Activated CD4-positive, alpha-beta T cell treated with anti-CD3 and anti-CD28 coated beads, Interleukin-2, amount 50 U/mL, for 4 hours (primary cell): ENCODE data around the gene MAP3K12.
"Not testable (repeated sequence)": the region's sequence is repeated elsewhere in the genome, so short reads cannot be mapped to it uniquely, and the experiment has no call there.

Experiments
- DNase-seq, 2 experiments: peaks; one replicate each; pipeline ENCODE4 v3.0.0-alpha.2; 2020

MAP3K12 gene

DNA sequence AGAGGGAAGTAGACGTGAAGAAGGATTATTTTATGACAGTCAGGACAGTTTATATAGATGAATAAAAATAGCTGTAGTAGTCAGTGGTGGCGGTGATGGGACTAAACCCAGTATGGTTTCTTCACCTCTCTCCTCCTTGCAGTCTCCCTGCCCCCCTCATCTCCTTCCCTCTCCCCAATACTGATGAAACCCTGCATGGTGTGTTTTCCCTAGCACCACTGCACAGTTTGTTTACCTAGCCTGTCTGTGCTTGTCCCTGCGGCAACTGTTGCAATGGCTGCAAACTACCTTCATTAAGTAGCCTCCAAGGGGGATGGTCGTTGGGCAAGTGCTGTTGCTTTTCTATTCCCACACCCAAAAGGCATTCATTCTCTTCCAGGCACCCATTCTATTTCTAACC, 32.6 kb downstream of the MAP3K12 start:
- no peak for DNase-seq

GRCh38 chr12:53465679-53466078, 33.6 kb downstream of the MAP3K12 start:
- DNase-seq, result no peak

DNA sequence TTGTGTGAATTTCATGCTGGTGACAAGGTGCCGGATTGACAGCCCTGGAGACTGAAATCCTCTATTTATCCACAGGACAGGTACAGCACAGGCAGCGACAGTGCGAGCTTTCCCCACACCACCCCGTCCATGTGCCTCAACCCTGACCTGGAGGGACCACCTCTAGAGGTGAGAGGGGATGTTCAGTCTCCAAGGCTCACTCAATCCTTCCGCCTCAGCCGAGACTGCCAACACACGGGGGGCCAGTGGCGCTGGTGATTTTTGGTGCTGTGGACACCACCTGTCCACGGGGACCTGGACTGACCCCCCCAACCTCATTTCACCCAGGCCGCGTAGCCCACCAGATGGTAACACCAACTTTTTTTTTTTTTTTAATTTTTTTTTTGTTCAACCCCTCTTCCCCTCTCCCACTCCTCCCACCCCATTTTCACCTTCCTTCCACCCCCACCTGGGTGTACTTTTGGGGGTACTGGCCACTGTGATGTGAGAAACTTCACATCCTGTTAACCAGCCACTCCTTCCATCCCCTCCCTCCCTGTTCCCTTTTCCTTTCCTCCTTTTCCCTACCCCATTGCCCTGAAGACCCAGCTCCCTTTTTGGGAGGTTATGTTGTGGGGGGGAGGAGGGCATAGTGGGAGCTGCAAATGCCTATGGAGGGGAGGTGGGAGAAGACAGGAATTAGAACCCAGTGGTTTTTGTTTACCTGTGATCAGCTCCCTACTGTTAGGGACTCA, 34.4 kb downstream of the MAP3K12 start:
- no peak for DNase-seq

DNA sequence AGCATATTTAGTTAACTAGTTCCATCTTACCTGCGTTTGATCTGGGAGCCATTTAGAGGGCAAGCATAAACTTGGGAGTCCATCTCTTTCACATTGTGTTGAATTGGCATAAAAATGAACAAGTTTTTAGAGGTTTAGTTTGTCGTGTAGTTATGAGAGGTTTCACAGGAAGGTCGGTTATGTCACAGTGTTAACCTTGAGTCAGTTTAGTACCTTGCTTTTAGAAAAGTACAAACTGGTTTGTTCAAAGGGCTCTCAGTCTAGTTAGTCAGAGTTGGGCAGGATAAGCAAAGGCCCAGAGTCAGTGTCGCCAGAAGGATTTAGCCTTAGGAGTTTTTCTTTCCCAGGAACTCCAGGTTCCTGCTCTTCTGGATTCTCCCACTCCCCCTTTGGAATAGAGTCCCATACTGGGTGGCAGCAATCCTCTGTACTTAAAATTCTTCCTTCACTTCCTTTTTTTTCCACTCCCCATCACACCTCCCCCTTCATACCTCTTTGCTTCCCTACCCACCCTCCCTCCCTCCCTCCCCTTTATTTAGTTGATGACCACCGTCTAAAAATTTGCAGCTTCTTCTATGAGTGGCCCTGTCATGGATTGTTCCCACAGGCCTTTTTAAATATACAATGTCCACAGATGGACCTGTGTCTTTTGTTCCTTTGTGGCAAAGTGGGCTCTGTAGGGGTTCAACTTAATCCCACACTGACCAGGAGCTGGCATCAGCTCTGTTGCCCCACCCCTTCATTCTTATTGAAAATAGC, 35.3 kb downstream of the MAP3K12 start:
- no peak for DNase-seq

DNA sequence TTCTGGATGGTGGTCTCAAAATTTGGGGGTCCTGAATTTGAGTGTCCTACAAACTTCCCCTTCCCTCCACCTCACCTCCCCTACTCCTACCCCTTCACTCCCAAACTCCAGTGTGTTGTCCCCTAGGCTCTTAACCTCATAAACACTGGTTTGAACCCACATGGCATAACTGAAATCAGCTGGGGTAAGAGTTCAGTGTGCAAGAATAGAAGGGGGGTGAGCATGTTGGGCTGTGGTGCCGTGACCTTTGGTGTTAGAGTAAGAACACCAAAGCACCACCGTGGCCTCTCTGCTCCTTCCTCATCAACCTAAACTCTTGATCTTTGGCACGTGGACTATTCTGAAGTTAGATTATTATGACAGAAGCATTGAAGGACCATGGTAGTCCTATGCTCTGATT, 36.3 kb downstream of the MAP3K12 start:
- no peak for DNase-seq

- no peak for DNase-seq
Observed at GRCh38 chr12:53461591-53461990, 37.7 kb downstream of the MAP3K12 start.

GRCh38 chr12:53461059-53461458, 38.2 kb downstream of the MAP3K12 start:
- DNase-seq, result no peak

DNA sequence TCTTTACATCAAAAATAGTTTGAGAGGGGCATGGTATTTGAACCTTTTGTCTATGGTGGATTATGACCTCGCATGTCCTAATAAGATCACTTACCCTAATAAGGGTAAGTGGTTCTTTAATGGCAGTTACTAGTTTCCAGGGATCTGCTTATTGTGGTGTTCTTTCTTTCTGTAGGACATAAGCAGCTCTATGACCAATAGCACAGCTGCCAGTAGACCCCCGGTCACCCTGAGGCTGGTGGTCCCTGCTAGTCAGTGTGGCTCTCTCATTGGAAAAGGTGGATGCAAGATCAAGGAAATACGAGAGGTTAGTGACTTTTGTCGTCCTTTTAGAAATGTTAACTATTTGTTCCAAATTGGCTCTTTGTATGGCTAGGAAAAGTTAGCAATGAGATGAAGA, 40.2 kb downstream of the MAP3K12 start:
- DNase-seq, result no peak

DNA sequence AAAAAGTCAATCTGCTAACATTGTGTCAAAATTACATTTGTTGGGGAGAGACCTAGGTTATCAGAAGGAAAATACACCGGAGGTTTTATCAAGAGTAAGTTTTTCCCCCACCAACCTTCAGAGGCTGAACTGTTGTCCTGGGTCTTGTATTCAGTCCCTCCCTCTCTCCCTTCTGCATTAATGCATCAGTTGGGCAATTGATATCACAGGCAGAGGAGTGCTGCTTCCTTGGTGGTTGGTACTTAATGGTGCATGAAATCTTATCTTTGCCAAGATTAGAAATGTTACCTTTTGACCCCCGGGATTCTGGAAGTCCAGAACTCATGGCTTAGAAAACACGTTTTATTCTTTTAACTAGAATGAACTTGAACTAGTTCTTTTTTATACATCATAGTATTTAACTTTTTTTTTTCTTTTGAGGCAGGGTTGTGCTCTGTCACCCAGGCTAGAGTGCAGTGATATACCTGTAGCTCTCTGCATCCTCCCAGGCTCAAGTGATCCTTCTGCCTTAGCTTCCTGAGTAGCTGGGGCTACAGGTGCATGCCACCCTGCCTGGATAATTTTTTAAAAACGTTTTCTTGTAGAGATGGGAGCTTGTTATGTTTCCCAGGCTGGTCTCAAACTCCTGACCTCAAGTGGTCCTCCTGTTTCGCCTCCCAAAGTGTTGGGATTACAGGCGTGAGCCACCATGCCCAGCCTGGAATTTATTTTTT, 42.4 kb downstream of the MAP3K12 start:
- DNase-seq, result no peak

- no peak for DNase-seq
Observed at GRCh38 chr12:53454707-53455106, 44.6 kb downstream of the MAP3K12 start.

DNA sequence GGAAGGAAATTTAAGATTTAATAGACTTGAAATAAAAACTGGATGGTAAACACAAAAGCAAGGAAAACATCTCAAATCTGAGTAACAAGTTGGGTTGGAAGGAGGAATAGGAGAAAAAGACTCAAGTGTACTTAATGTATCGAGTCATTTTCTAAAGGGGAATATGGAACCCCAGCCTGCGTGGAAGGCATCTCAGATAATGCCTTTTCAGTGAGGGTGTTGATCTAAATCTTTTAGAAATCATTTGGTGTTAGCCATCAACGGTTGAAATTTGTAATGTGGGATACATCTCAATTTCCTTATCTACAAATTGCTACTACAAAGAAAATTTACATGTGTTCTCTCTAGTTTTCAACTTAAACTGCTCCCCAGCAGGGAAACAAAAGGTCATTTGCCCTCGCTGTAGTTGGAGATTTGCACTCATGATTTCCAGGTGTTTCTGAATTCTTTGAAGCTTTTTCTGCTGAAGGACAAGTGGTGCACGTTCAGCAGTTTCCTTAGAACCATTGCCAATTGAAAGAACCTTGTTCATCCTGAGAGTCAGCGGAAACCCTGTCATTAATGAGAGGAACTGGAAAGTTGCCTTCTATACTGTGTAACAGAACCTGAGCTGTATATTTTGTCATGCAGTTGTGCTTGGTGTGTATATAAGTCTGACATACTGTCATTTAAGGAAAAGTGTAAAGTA, 45.2 kb downstream of the MAP3K12 start:
- no peak for DNase-seq

DNA sequence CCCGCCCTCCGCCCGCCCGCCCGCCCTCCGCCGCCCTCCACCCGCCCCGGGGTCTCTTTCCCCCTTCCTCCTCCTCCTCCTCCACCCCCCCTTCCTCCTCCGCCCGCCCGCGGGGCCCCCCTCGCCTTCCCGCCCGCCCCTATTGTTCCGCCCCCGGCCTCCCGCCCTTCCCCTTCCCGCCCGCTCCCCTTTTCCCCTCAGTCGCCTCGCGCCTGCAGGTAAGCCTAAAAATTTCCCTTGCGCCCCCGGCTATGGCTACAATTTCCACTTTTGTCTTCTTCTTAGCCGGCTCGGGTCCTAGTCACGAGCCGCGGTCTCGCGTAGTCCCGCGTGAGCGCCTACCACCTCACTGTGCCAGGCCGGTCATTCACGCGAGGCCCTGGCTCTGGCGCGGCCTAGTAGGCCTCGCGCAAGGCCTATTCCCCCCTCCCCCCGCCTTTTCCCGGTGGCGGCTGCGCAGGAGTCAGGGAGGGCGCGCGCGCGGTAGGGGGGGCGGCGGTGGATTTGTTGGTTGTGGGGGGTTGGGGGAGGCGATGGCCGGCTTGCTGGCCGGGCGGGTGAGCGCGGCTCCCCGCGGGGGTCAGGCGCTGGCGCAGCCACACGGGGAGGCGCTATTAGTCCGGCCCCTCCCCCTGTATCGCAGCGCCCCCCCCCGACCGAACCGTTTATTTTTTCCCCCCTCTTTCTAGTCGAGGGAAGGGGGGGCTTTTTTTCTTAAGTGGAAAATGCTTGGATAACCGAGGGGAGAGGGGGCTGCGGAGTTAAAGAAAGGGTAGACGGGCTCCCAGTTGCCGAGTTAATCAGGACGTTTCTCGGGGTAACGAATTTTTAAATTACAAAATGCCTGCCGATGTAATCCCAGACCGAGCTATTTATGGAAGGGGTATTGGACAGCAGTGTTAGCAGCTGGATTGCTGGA, 46.8 kb downstream of the MAP3K12 start:
- peak; percentile 67 to 71 for DNase-seq

DNA sequence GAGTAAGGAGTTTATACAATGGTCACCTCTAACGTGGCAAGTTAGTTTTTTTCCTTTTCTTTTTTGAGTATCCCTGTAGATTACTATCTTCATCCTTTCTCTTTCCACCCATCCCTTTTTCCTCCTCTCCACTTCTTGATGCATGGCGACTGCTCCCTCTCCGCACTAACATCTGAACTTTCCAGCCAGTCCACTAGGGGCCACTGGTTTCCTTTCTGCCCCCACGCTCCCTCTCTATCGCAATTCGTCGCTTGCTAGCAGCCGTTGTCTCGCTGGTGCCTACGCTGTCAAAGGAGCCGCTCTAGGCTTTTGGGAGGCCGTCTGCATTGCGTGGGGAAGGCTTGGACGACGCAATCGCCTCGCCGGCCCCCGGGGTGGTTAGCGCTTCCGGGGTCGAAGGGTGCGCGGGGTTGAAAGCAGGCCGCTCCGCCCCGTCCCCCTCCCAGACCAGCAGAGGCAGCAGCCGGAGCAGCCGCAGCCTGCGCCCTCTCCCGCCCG, 47.5 kb downstream of the MAP3K12 start, which contains the start of gene PCBP2:
Gene PCBP2, plus strand, starts transcription at position 442 of the 498 bp plus-strand sequence. CDS start 2,699 bp downstream, outside the sequence.
- DNase-seq, result peak; percentile 96 to 98

DNA sequence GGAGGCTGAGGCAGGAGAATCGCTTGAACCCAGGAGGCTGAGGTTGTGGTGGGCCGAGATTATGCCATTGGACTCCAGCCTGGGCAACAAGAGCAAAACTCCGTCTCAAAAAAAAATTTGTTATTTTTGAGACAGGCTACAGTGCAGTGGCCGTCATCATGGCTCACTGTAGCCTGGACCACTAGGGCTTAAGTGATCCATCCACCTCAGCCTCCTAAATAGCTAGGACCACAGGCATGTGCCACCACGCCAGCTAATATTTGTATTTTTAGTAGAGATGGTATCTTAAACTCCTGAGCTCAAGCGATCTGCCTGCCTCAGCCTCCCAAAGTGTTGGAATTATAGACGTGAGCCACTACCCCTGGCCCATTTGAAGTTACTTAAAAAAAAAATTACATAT, 48.3 kb downstream of the MAP3K12 start:
- DNase-seq, result no peak

- DNase-seq, result not testable (repeated sequence)
Observed at GRCh38 chr12:53444593-53445325, 54.5 kb downstream of the MAP3K12 start.

GRCh38 chr12:53443955-53444354, 55.3 kb downstream of the MAP3K12 start:
- no peak for DNase-seq

GRCh38 chr12:53441040-53441833, 58.0 kb downstream of the MAP3K12 start, which contains the start of gene PRR13:
TSS of gene PRR13 (plus strand) at chr12:53441734. CDS start at chr12:53442715, 981 bp downstream.
- peak; percentile 99 to 100 for DNase-seq

DNA sequence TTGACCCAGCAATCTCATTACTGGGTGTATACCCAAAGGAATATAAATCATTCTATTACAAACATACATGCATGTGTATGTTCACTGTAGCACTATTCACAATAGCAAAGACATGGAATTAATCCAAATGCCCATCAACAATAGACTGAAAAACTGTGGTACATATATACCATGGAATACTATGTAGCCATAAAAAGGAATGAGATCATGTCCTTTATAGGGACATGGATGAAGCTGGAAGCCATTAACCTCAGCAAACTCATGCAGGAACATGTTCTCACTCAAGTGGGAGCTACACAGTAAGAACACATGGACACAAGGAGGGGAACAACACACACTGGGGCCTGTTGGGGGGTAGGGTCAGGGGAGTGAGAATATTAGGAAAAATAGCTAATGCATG, 59.7 kb downstream of the MAP3K12 start:
- not testable (repeated sequence) for DNase-seq

- DNase-seq, result not testable (repeated sequence)
Observed at GRCh38 chr12:53435326-53435725, 63.9 kb downstream of the MAP3K12 start.

- DNase-seq, result no peak
Observed at GRCh38 chr12:53431187-53431586, 68.1 kb downstream of the MAP3K12 start.
